MM.1S (cell line): ENCODE data around the gene GARS1.
"Not testable (repeated sequence)": the region's sequence is repeated elsewhere in the genome, so short reads cannot be mapped to it uniquely, and the experiment has no call there.

Experiments used
- DNase-seq: peaks from one replicate; pipeline ENCODE4 v3.0.0-alpha.2; 2015
- H2AFZ ChIP-seq: fragments of 300-600 bp; sonication (generic); 2 replicates; pipeline ENCODE4 v1.6.0; 2016; ENCODE audit warnings: antibody characterized with exemption, low read length
- H3F3A ChIP-seq: fragments of 300-600 bp; sonication (generic); 2 replicates; pipeline ENCODE4 v1.6.1; 2016; ENCODE audit warnings: mild to moderate bottlenecking, antibody characterized with exemption, low read length, moderate library complexity, mixed read lengths; ENCODE audit not compliant: insufficient read depth
- H3K27ac ChIP-seq: fragments of 300-600 bp; sonication (generic); 2 replicates; pipeline ENCODE4 v1.5.1; 2016; ENCODE audit warnings: mild to moderate bottlenecking, low read length
- H3K27me3 ChIP-seq: fragments of 300-600 bp; sonication (generic); replicated peaks from 2 replicates; pipeline ENCODE4 v1.6.0; 2016; ENCODE audit warnings: low read length; ENCODE audit not compliant: insufficient read depth
- H3K36me3 ChIP-seq: fragments of 300-600 bp; sonication (generic); replicated peaks from 2 replicates; pipeline ENCODE4 v1.6.1; 2016; ENCODE audit warnings: mild to moderate bottlenecking, low read length, mixed read lengths; ENCODE audit not compliant: insufficient read depth
- H3K4me1 ChIP-seq: fragments of 300-600 bp; sonication (generic); 2 replicates; pipeline ENCODE4 v1.6.1; 2016; ENCODE audit warnings: low read length, mixed read lengths
- H3K4me2 ChIP-seq: fragments of 300-600 bp; sonication (generic); 2 replicates; pipeline ENCODE4 v1.6.0; 2016; ENCODE audit warnings: low read depth, low read length
- H3K4me3 ChIP-seq: fragments of 300-600 bp; sonication (generic); 2 replicates; pipeline ENCODE4 v1.5.1; 2016; ENCODE audit warnings: low read length, mixed read lengths
- H3K79me2 ChIP-seq: fragments of 300-600 bp; sonication (generic); 2 replicates; pipeline ENCODE4 v1.6.1; 2016; ENCODE audit warnings: mixed run types, low read length, mixed read lengths
- H3K9ac ChIP-seq: fragments of 300-600 bp; sonication (generic); 2 replicates; pipeline ENCODE4 v1.6.1; 2016; ENCODE audit warnings: low read length, mixed read lengths
- H3K9me2 ChIP-seq: fragments of 300-600 bp; sonication (generic); replicated peaks from 2 replicates; pipeline ENCODE4 v1.6.1; 2016; ENCODE audit warnings: mild to moderate bottlenecking, low read length, mixed read lengths; ENCODE audit not compliant: insufficient read depth
- H3K9me3 ChIP-seq: fragments of 300-600 bp; sonication (generic); replicated peaks from 2 replicates; pipeline ENCODE4 v1.6.1; 2016; ENCODE audit warnings: mild to moderate bottlenecking, low read length, mixed read lengths; ENCODE audit not compliant: insufficient read depth
- H4K20me1 ChIP-seq: fragments of 300-600 bp; sonication (generic); 2 replicates; pipeline ENCODE4 v1.6.1; 2016; ENCODE audit warnings: mild to moderate bottlenecking, low read length, moderate library complexity, mixed read lengths; ENCODE audit not compliant: insufficient read depth
- CTCF ChIP-seq: fragments of 300-600 bp; sonication (generic); IDR thresholded peaks from 2 replicates; pipeline ENCODE4 v1.5.1; 2016; ENCODE audit warnings: antibody characterized with exemption, low read length, mixed read lengths
- EZH2 ChIP-seq: fragments of 300-600 bp; sonication (generic); optimal IDR thresholded peaks from 2 replicates; pipeline ENCODE3; 2017; ENCODE audit warnings: low read depth, mild to moderate bottlenecking, antibody characterized with exemption, low read length, mixed read lengths
- EZH2phosphoT487 ChIP-seq: fragments of 300-600 bp; sonication (generic); IDR thresholded peaks from 2 replicates; pipeline ENCODE4 v1.6.1; 2018; ENCODE audit warnings: antibody characterized with exemption, low read length

Gene GARS1

GRCh38 chr7:30564243-30564892 lies 30.3 kb upstream of the GARS1 start:
- H3K9me3 ChIP-seq = no peaks in the 10 kb centered on the region
- no peaks in the 10 kb centered on the region for H3K4me1 ChIP-seq
- no peaks in the 10 kb centered on the region for H4K20me1 ChIP-seq
- H3K79me2 ChIP-seq = no peaks in the 10 kb centered on the region
- H3K27ac ChIP-seq = no peak overlapping the region
- H2AFZ ChIP-seq = no peak overlapping the region
- H3F3A ChIP-seq = no peaks in the 10 kb centered on the region
- H3K4me3 ChIP-seq = no peak overlapping the region
- peak; percentile 83 for TF ChIP-seq CTCF
- TF ChIP-seq EZH2phosphoT487 = no peak
- no peak overlapping the region for H3K4me2 ChIP-seq
- H3K27me3 ChIP-seq = no peaks in the 10 kb centered on the region
- H3K36me3 ChIP-seq = no peaks in the 10 kb centered on the region
- no peak overlapping the region for H3K9ac ChIP-seq
- H3K9me2 ChIP-seq = no peaks in the 10 kb centered on the region
- DNase-seq = peak; percentile 69

- Histone ChIP-seq H3K27ac (no peak overlapping the region), H3K9me2 (no peaks in the 10 kb centered on the region), H3K9ac (no peak overlapping the region), H3K36me3 (no peaks in the 10 kb centered on the region), H3K4me2 (no peak overlapping the region), H3K27me3 (no peaks in the 10 kb centered on the region), H4K20me1 (no peaks in the 10 kb centered on the region), H3K79me2 (no peaks in the 10 kb centered on the region), H3K9me3 (no peaks in the 10 kb centered on the region), H3K4me1 (no peaks in the 10 kb centered on the region), H2AFZ (no peak overlapping the region), H3F3A (no peaks in the 10 kb centered on the region), H3K4me3 (no peak overlapping the region)
- no peak for TF ChIP-seq CTCF
- TF ChIP-seq EZH2phosphoT487 = no peak
- TF ChIP-seq EZH2 = no peak
- DNase-seq = no peak
These were observed 28.1 kb upstream of the GARS1 start for GRCh38 chr7:30566596-30566995.

GRCh38 chr7:30567081-30567480 lies 27.6 kb upstream of the GARS1 start:
- H3K27ac ChIP-seq = no peak overlapping the region
- no peaks in the 10 kb centered on the region for H3K36me3 ChIP-seq
- no peaks in the 10 kb centered on the region for H3K79me2 ChIP-seq
- H3F3A ChIP-seq = no peaks in the 10 kb centered on the region
- no peaks in the 10 kb centered on the region for H3K9me2 ChIP-seq
- no peak for DNase-seq
- no peaks in the 10 kb centered on the region for H3K27me3 ChIP-seq
- H3K9ac ChIP-seq = no peak overlapping the region
- no peak overlapping the region for H2AFZ ChIP-seq
- H3K9me3 ChIP-seq = no peaks in the 10 kb centered on the region
- no peak for TF ChIP-seq EZH2phosphoT487
- TF ChIP-seq EZH2 = no peak
- no peak for TF ChIP-seq CTCF
- no peaks in the 10 kb centered on the region for H4K20me1 ChIP-seq
- H3K4me3 ChIP-seq = no peak overlapping the region
- no peaks in the 10 kb centered on the region for H3K4me1 ChIP-seq
- H3K4me2 ChIP-seq = no peak overlapping the region

GRCh38 chr7:30570238-30570637 lies 24.4 kb upstream of the GARS1 start:
- not testable (repeated sequence) for H3K4me1 ChIP-seq, H3K4me3 ChIP-seq, H3K27ac ChIP-seq, H3K36me3 ChIP-seq, H3F3A ChIP-seq, H3K9me2 ChIP-seq, H3K79me2 ChIP-seq, H4K20me1 ChIP-seq, H3K9ac ChIP-seq, H3K9me3 ChIP-seq, DNase-seq, H2AFZ ChIP-seq, H3K27me3 ChIP-seq, H3K4me2 ChIP-seq
